PC-9 (cell line): Measurements from ENCODE around the gene SPINT1. TPM values are rescaled to one million over a fixed set of nuclear protein-coding genes. Genes with fewer than 3 reads are reported as not detected.

Experiments used
- BruUV-seq: library from RNA; stranded (reverse); fragments of 400-500 nt; replicated peaks from 2 replicates; lab custom pipeline; 2021; lab: Mats Ljungman, UMichigan
- CTCF ChIA-PET: fragments of 300-600 bp; sonication (Branson Sonifier 250); formaldehyde crosslinking; loops from one replicate; lab custom pipeline; 2022; ENCODE audit warnings: antibody characterized with exemption; lab: Charles Lee
- POLR2A ChIA-PET: fragments of 300-600 bp; sonication (Branson Sonifier 250); formaldehyde crosslinking; loops from one replicate; lab custom pipeline; 2022; ENCODE audit warnings: antibody characterized with exemption; ENCODE audit not compliant: unreplicated experiment; lab: Charles Lee
- DNase-seq, 2 experiments: peaks; one replicate each; pipeline versions ENCODE4 v3.0.0 to v3.0.0-alpha.2; 2015 to 2022; ENCODE audit warnings: mixed read lengths in 1 of 2
- H2AFZ ChIP-seq: fragments of 200-600 bp; sonication (generic); 2 replicates; pipeline ENCODE4 v1.8.1; 2017; ENCODE audit warnings: antibody characterized with exemption
- H3F3A ChIP-seq: fragments of 200-600 bp; sonication (generic); 2 replicates; pipeline ENCODE4 v1.8.1; 2017; ENCODE audit warnings: antibody characterized with exemption, mild to moderate bottlenecking, low read depth; ENCODE audit not compliant: insufficient read depth
- H3K27ac ChIP-seq: fragments of 200-600 bp; sonication (generic); 2 replicates; pipeline ENCODE4 v1.6.1; 2016; ENCODE audit warnings: mixed run types
- H3K27me3 ChIP-seq: fragments of 200-600 bp; sonication (generic); 2 replicates; pipeline ENCODE4 v1.6.1; 2016; ENCODE audit warnings: low read depth, mixed run types; ENCODE audit not compliant: insufficient read depth
- H3K36me3 ChIP-seq: fragments of 200-600 bp; sonication (generic); 2 replicates; pipeline ENCODE4 v1.6.1; 2016; ENCODE audit warnings: low read depth, mixed run types
- H3K4me1 ChIP-seq: fragments of 200-600 bp; sonication (generic); replicated peaks from 2 replicates; pipeline ENCODE4 v1.6.1; 2016; ENCODE audit warnings: mixed run types; ENCODE audit not compliant: insufficient read depth
- H3K4me2 ChIP-seq: fragments of 200-600 bp; sonication (generic); 2 replicates; pipeline ENCODE4 v1.6.1; 2017; ENCODE audit warnings: mixed run types
- H3K4me3 ChIP-seq: fragments of 200-600 bp; sonication (generic); 2 replicates; pipeline ENCODE4 v1.6.1; 2016; ENCODE audit warnings: mixed run types
- H3K79me2 ChIP-seq: fragments of 200-600 bp; sonication (generic); 2 replicates; pipeline ENCODE4 v1.6.1; 2017; ENCODE audit warnings: low read depth, mixed run types
- H3K9me2 ChIP-seq: fragments of 200-600 bp; sonication (generic); 2 replicates; pipeline ENCODE4 v1.8.1; 2017; ENCODE audit warnings: mild to moderate bottlenecking; ENCODE audit not compliant: insufficient read depth
- H3K9me3 ChIP-seq: fragments of 200-600 bp; sonication (generic); 2 replicates; pipeline ENCODE4 v1.8.1; 2016; ENCODE audit warnings: low read depth; ENCODE audit not compliant: insufficient read depth
- H4K20me1 ChIP-seq: fragments of 200-600 bp; sonication (generic); 2 replicates; pipeline ENCODE4 v1.8.1; 2017; ENCODE audit not compliant: insufficient read depth
- EZH2 ChIP-seq: fragments of 200-600 bp; sonication (generic); IDR thresholded peaks from 2 replicates; pipeline ENCODE4 v1.8.0; 2017; ENCODE audit warnings: antibody characterized with exemption, low read depth
- intact Hi-C: fragments of 100-400 bp; cut with micrococcal nuclease; formaldehyde crosslinking; loops from one replicate; pipeline ENCODE4 v1.10.0; 2022; ENCODE audit not compliant: unreplicated experiment
- total RNA-seq: library from RNA; stranded (reverse); gene quantifications from 2 replicates; pipeline ENCODE4 v1.2.3, GENCODE V29; 2021
- TF ChIP-seq, protein P1 (sequence below): fragments of 200-600 bp; sonication (generic); conservative IDR thresholded peaks from 2 replicates; pipeline ENCODE4 v1.6.1; 2017; ENCODE audit warnings: mixed run types, antibody characterized with exemption, mild to moderate bottlenecking, moderate library complexity

SPINT1 gene
- total RNA-seq, 1 experiment from 2014 or later = 141 TPM

GRCh38 chr15:40863660-40864270 lies 19.9 kb downstream of the SPINT1 start:
- Histone ChIP-seq H3F3A (peaks cover 41% of the 10 kb centered on the region), H3K36me3 (no peaks in the 10 kb centered on the region), H3K9me3 (no peaks in the 10 kb centered on the region), H3K4me1 (peaks cover 61% of the 10 kb centered on the region), H4K20me1 (no peaks in the 10 kb centered on the region), H3K27ac (no peak overlapping the region), H3K27me3 (no peaks in the 10 kb centered on the region), H3K4me3 (no peak overlapping the region), H3K79me2 (no peaks in the 10 kb centered on the region), H2AFZ (no peak overlapping the region), H3K9me2 (no peaks in the 10 kb centered on the region), H3K4me2 (no peak overlapping the region)
- DNase-seq = peak in 1 of 2 experiments; percentile 38
- ChIA-PET POLR2A (no interaction called here), CTCF (interaction anchor here (0.5 to 1.2 kb wide), 4 partner anchors 9 to 274 kb away, joined by 3 to 6 read pairs (median 4); no protein-coding TSS in a partner anchor)
- TF ChIP-seq, protein P1, sequence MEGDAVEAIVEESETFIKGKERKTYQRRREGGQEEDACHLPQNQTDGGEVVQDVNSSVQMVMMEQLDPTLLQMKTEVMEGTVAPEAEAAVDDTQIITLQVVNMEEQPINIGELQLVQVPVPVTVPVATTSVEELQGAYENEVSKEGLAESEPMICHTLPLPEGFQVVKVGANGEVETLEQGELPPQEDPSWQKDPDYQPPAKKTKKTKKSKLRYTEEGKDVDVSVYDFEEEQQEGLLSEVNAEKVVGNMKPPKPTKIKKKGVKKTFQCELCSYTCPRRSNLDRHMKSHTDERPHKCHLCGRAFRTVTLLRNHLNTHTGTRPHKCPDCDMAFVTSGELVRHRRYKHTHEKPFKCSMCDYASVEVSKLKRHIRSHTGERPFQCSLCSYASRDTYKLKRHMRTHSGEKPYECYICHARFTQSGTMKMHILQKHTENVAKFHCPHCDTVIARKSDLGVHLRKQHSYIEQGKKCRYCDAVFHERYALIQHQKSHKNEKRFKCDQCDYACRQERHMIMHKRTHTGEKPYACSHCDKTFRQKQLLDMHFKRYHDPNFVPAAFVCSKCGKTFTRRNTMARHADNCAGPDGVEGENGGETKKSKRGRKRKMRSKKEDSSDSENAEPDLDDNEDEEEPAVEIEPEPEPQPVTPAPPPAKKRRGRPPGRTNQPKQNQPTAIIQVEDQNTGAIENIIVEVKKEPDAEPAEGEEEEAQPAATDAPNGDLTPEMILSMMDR = no peak
- TF ChIP-seq EZH2 = no peak
- no TSS peak for BruUV-seq
- intact Hi-C loops = no loop called here

GRCh38 chr15:40867199-40867598 lies 23.4 kb downstream of the SPINT1 start:
- no TSS peak for BruUV-seq
- Histone ChIP-seq H3K9me2 (no peaks in the 10 kb centered on the region), H3K27me3 (no peaks in the 10 kb centered on the region), H2AFZ (no peak overlapping the region), H3K36me3 (no peaks in the 10 kb centered on the region), H3K4me3 (no peak overlapping the region), H3K27ac (peak overlapping the region; percentile 81), H4K20me1 (no peaks in the 10 kb centered on the region), H3F3A (peaks cover 27% of the 10 kb centered on the region; the same call in 1 of the 2 replicates), H3K4me1 (peaks cover 64% of the 10 kb centered on the region), H3K4me2 (peak overlapping the region; percentile 53; the same call in 1 of the 2 replicates), H3K9me3 (no peaks in the 10 kb centered on the region), H3K79me2 (peaks cover 14% of the 10 kb centered on the region; the same call in 1 of the 2 replicates)
- TF ChIP-seq EZH2 = no peak
- TF ChIP-seq, protein P1 = no peak
- ChIA-PET CTCF (interaction anchor here (0.6 to 0.7 kb wide), 3 partner anchors 9 to 600 kb away, joined by 3 to 4 read pairs (median 3); no protein-coding TSS in a partner anchor), POLR2A (interaction anchor here (0.7 kb wide), 1 partner anchor 14 kb away, joined by 4 read pairs; no protein-coding TSS in a partner anchor)
- intact Hi-C loops = no loop called here
- DNase-seq = no peak

GRCh38 chr15:40869686-40870085 lies 25.8 kb downstream of the SPINT1 start:
- no peak for TF ChIP-seq EZH2
- TF ChIP-seq, protein P1 = no peak
- Histone ChIP-seq H2AFZ (no peak overlapping the region), H3K4me3 (no peak overlapping the region), H3K27me3 (no peaks in the 10 kb centered on the region), H3K9me2 (no peaks in the 10 kb centered on the region), H3K27ac (no peak overlapping the region), H3K36me3 (peaks cover 3% of the 10 kb centered on the region; the same call in 1 of the 2 replicates), H3F3A (peaks cover 34% of the 10 kb centered on the region), H3K4me1 (peaks cover 56% of the 10 kb centered on the region), H3K4me2 (no peak overlapping the region), H4K20me1 (no peaks in the 10 kb centered on the region), H3K79me2 (peaks cover 25% of the 10 kb centered on the region), H3K9me3 (no peaks in the 10 kb centered on the region)
- CTCF ChIA-PET = interaction anchor here (0.9 kb wide), 1 partner anchor 8 kb away, joined by 3 read pairs; no protein-coding TSS in a partner anchor
- intact Hi-C loops = loop anchor here (10.0 kb wide), 1 partner anchor 765 kb away; the partner anchor contains the start of gene BMF
- POLR2A ChIA-PET = interaction anchor here (0.5 kb wide), 1 partner anchor 414 kb away, joined by 3 read pairs; no protein-coding TSS in a partner anchor
- BruUV-seq = no TSS peak
- DNase-seq = no peak
